GM21360 (cell line): ENCODE measurements around the gene SLC9C1.

Experiments
- ATAC-seq: cut with Tn5 transposase; IDR thresholded peaks from one replicate; pipeline ENCODE4 v1.9.1; 2021; ENCODE audit warnings: mild to moderate bottlenecking, moderate library complexity; ENCODE audit not compliant: unreplicated experiment

The SLC9C1 gene

GRCh38 chr3:112307557-112307956 lies 13.5 kb upstream of the SLC9C1 start:
- ATAC-seq: no peak

GRCh38 chr3:112306825-112307224 lies 12.8 kb upstream of the SLC9C1 start:
- no peak for ATAC-seq

- no peak for ATAC-seq
Observed at GRCh38 chr3:112304611-112305010, 10.6 kb upstream of the SLC9C1 start.

- no peak for ATAC-seq
Observed at GRCh38 chr3:112303764-112304325, 9.8 kb upstream of the SLC9C1 start.

- ATAC-seq: no peak
Observed at GRCh38 chr3:112302881-112303763, 9.1 kb upstream of the SLC9C1 start.

GRCh38 chr3:112302150-112302830 lies 8.3 kb upstream of the SLC9C1 start:
- no peak for ATAC-seq

GRCh38 chr3:112298781-112299180 lies 4.8 kb upstream of the SLC9C1 start:
- no peak for ATAC-seq

GRCh38 chr3:112297714-112298113 lies 3.7 kb upstream of the SLC9C1 start:
- no peak for ATAC-seq

- ATAC-seq: no peak
Observed at GRCh38 chr3:112289011-112289410, 5.0 kb downstream of the SLC9C1 start.

- no peak for ATAC-seq
Observed at GRCh38 chr3:112280266-112280665, 13.8 kb downstream of the SLC9C1 start.

GRCh38 chr3:112273536-112273935 lies 20.5 kb downstream of the SLC9C1 start:
- ATAC-seq: no peak

GRCh38 chr3:112261742-112262141 lies 32.3 kb downstream of the SLC9C1 start:
- ATAC-seq: no peak

GRCh38 chr3:112260563-112260962 lies 33.5 kb downstream of the SLC9C1 start:
- no peak for ATAC-seq

GRCh38 chr3:112253301-112253971 lies 40.6 kb downstream of the SLC9C1 start:
- ATAC-seq: no peak

- ATAC-seq: peak; percentile 86
Observed at GRCh38 chr3:112247900-112248299, 46.1 kb downstream of the SLC9C1 start.

GRCh38 chr3:112247350-112247749 lies 46.7 kb downstream of the SLC9C1 start:
- no peak for ATAC-seq

GRCh38 chr3:112233083-112233482 lies 60.9 kb downstream of the SLC9C1 start:
- ATAC-seq: no peak

- no peak for ATAC-seq
Observed at GRCh38 chr3:112231727-112232126, 62.3 kb downstream of the SLC9C1 start.

- no peak for ATAC-seq
Observed at GRCh38 chr3:112230033-112230432, 64.0 kb downstream of the SLC9C1 start.

- ATAC-seq: no peak
Observed at GRCh38 chr3:112228786-112229185, 65.2 kb downstream of the SLC9C1 start.

- no peak for ATAC-seq
Observed at GRCh38 chr3:112200317-112200666, 93.7 kb downstream of the SLC9C1 start.
